NCI-H2081 treated with DMSO at 0.1 percent for 48 hours (cell line): ENCODE data around the gene BZW2.
A peak's percentile ranks its signal among the peaks of the same experiment; 100 is the strongest.

ENCODE experiments used
- DNase-seq: peaks from one replicate; lab custom pipeline; 2025; lab: John Stamatoyannopoulos, UW

BZW2 gene

GRCh38 chr7:16645593-16646471 lies at the start of gene BZW2, which contains the start of gene ANKMY2:
Gene BZW2 (plus strand): TSS chr7:16646181. CDS start chr7:16665444, 19,263 bp downstream.
Gene ANKMY2 (minus strand): TSS chr7:16645754. CDS start chr7:16645573, 181 bp downstream.
- peak; percentile 88 for DNase-seq

GRCh38 chr7:16598015-16598414 lies 48.0 kb upstream of the BZW2 start:
- no peak for DNase-seq

- peak; percentile 25 for DNase-seq
Observed at GRCh38 chr7:16599860-16600259, 46.1 kb upstream of the BZW2 start.

GRCh38 chr7:16603633-16604032 lies 42.3 kb upstream of the BZW2 start:
- no peak for DNase-seq

GRCh38 chr7:16604054-16604453 lies 41.9 kb upstream of the BZW2 start:
- DNase-seq = no peak

GRCh38 chr7:16606704-16607103 lies 39.3 kb upstream of the BZW2 start:
- no peak for DNase-seq

- DNase-seq = no peak
Observed at GRCh38 chr7:16609842-16610450, 36.0 kb upstream of the BZW2 start.

- no peak for DNase-seq
Observed at GRCh38 chr7:16611711-16612110, 34.3 kb upstream of the BZW2 start.

- DNase-seq = no peak
Observed at GRCh38 chr7:16615228-16615627, 30.8 kb upstream of the BZW2 start.

GRCh38 chr7:16616122-16616521 lies 29.9 kb upstream of the BZW2 start:
- no peak for DNase-seq

GRCh38 chr7:16616542-16616941 lies 29.4 kb upstream of the BZW2 start:
- DNase-seq = no peak

- no peak for DNase-seq
Observed at GRCh38 chr7:16619979-16620408, 26.0 kb upstream of the BZW2 start.

- DNase-seq = no peak
Observed at GRCh38 chr7:16626388-16626787, 19.6 kb upstream of the BZW2 start.

- DNase-seq = no peak
Observed at GRCh38 chr7:16627236-16627635, 18.7 kb upstream of the BZW2 start.

- no peak for DNase-seq
Observed at GRCh38 chr7:16630654-16631053, 15.3 kb upstream of the BZW2 start.

- DNase-seq = no peak
Observed at GRCh38 chr7:16634271-16634738, 11.7 kb upstream of the BZW2 start.

- no peak for DNase-seq
Observed at GRCh38 chr7:16636555-16637101, 9.4 kb upstream of the BZW2 start.

GRCh38 chr7:16637379-16637778 lies 8.6 kb upstream of the BZW2 start:
- no peak for DNase-seq

- no peak for DNase-seq
Observed at GRCh38 chr7:16638282-16639280, 7.4 kb upstream of the BZW2 start.

GRCh38 chr7:16644157-16644556 lies 1.8 kb upstream of the BZW2 start:
- no peak for DNase-seq
